Measurements from ENCODE around the gene PKD1L1.

GRCh38 chr7:47795631-47796030, 152.6 kb downstream of the PKD1L1 start:
- TF ChIP-seq NR3C1 (IDR thresholded peaks at IDR 0.05) = no peak
- TF ChIP-seq KDM5A (IDR thresholded peaks at IDR 0.05) = no peak
- TF ChIP-seq CTCF (IDR thresholded peaks at IDR 0.05) = no peak
- no peak for TF ChIP-seq POLR2A (IDR thresholded peaks at IDR 0.05; ENCODE audit: low read length)
- TF ChIP-seq MAX (IDR thresholded peaks at IDR 0.05) = no peak
- TF ChIP-seq NFE2L2 (conservative IDR thresholded peaks at IDR 0.05; ENCODE audit: low read length) = no peak
- TF ChIP-seq EP300 (IDR thresholded peaks at IDR 0.05) = no peak
- no peak for TF ChIP-seq HOXB13 (CRISPR knock-in tag; IDR thresholded peaks at IDR 0.05; ENCODE audit: low read depth)
- no peak for TF ChIP-seq JUNB (IDR thresholded peaks at IDR 0.05)
